Measurements from ENCODE around the gene LIN7C. TPM values are rescaled to one million over a fixed set of nuclear protein-coding genes. Genes with fewer than 3 reads are reported as not detected.

LIN7C gene
- total and polyA plus RNA-seq, 2 experiments from 2014 or later = 13.1 to 18.8 TPM

- no peak overlapping the region for H3K4me3 ChIP-seq
- peaks cover 50% of the 10 kb centered on the region for H3K4me1 ChIP-seq (ENCODE audit: low read depth)
- H3K27me3 ChIP-seq = no peaks in the 10 kb centered on the region
- TF ChIP-seq, protein P1, sequence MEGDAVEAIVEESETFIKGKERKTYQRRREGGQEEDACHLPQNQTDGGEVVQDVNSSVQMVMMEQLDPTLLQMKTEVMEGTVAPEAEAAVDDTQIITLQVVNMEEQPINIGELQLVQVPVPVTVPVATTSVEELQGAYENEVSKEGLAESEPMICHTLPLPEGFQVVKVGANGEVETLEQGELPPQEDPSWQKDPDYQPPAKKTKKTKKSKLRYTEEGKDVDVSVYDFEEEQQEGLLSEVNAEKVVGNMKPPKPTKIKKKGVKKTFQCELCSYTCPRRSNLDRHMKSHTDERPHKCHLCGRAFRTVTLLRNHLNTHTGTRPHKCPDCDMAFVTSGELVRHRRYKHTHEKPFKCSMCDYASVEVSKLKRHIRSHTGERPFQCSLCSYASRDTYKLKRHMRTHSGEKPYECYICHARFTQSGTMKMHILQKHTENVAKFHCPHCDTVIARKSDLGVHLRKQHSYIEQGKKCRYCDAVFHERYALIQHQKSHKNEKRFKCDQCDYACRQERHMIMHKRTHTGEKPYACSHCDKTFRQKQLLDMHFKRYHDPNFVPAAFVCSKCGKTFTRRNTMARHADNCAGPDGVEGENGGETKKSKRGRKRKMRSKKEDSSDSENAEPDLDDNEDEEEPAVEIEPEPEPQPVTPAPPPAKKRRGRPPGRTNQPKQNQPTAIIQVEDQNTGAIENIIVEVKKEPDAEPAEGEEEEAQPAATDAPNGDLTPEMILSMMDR (IDR thresholded peaks at IDR 0.05; ENCODE audit: low read depth, low read length) = no peak
- H3K27ac ChIP-seq = no peak overlapping the region
- H3K9me3 ChIP-seq (ENCODE audit: low read depth) = no peaks in the 10 kb centered on the region
- no peak for DNase-seq (ENCODE audit: low read depth in 1 of 2, low spot score in 1 of 2)
- no peaks in the 10 kb centered on the region for H3K36me3 ChIP-seq
These were observed 39.2 kb downstream of the LIN7C start for GRCh38 chr11:27467181-27467913.

GRCh38 chr11:27466363-27466762 lies 40.2 kb downstream of the LIN7C start:
- DNase-seq (ENCODE audit: low read depth in 1 of 2, low spot score in 1 of 2) = no peak

DNA sequence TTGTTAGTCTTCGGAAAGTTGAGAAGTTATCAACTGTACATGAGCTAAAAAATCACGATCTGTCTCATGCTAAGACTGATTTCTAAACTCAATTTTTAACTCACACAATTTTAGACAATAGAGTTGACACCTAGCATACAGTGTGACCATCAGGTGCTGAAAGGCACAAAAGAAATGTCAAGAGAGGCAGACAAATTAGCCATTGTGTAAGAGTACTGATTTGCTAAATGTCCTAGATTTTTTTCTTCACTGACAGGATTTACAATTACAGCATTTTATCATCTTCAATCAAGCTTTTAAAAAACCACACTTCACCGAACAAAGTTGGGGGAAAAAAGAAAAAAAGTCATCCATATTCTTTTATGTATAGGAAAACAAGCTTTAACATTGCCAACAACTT lies 40.9 kb downstream of the LIN7C start:
- no peak for DNase-seq (ENCODE audit: low read depth in 1 of 2, low spot score in 1 of 2)
- H3K27ac ChIP-seq = peak overlapping the region; percentile 83
- no peaks in the 10 kb centered on the region for H3K9me3 ChIP-seq (ENCODE audit: low read depth)
- no peak overlapping the region for H3K4me3 ChIP-seq
- H3K27me3 ChIP-seq = no peaks in the 10 kb centered on the region
- TF ChIP-seq, protein P1 (IDR thresholded peaks at IDR 0.05; ENCODE audit: low read depth, low read length) = no peak
- peaks cover 54% of the 10 kb centered on the region for H3K4me1 ChIP-seq (ENCODE audit: low read depth)
- no peaks in the 10 kb centered on the region for H3K36me3 ChIP-seq

More at GRCh38 chr11:27466363-27466762, 40.2 kb downstream of the LIN7C start:
- TF ChIP-seq, protein P1 (IDR thresholded peaks at IDR 0.05; ENCODE audit: low read depth, low read length) = no peak
- no peaks in the 10 kb centered on the region for H3K36me3 ChIP-seq
- H3K4me3 ChIP-seq = no peak overlapping the region
- no peaks in the 10 kb centered on the region for H3K27me3 ChIP-seq
- H3K9me3 ChIP-seq (ENCODE audit: low read depth) = no peaks in the 10 kb centered on the region
- no peak overlapping the region for H3K27ac ChIP-seq
- H3K4me1 ChIP-seq (ENCODE audit: low read depth) = peaks cover 50% of the 10 kb centered on the region

DNA sequence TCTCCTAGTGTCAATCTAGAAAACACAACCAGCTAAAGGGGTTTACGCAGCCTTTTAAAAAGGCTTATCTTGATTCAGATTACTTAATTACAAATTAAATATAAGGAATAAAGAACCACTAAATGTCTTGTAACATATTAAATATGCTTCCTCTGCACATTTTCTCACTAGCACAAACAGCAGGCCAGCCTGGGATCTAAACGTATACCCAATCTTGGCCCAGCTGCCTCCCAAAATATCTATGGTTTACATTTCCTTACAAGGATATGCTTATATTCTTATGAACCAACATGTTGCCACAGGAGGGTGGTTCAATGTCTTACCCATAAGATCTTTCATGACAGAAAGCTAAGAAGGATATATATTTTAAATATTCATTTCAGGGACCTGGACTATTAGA lies 41.7 kb downstream of the LIN7C start:
- Histone ChIP-seq H3K27me3 (no peaks in the 10 kb centered on the region), H3K36me3 (no peaks in the 10 kb centered on the region), H3K9me3 (ENCODE audit: low read depth) (no peaks in the 10 kb centered on the region), H3K4me3 (no peak overlapping the region), H3K27ac (peak overlapping the region; percentile 83), H3K4me1 (ENCODE audit: low read depth) (peaks cover 48% of the 10 kb centered on the region)
- TF ChIP-seq, protein P1 (IDR thresholded peaks at IDR 0.05; ENCODE audit: low read depth, low read length) = no peak
- DNase-seq (ENCODE audit: low read depth in 1 of 2, low spot score in 1 of 2) = no peak

- Histone ChIP-seq H3K27ac (peak overlapping the region; percentile 83), H3K36me3 (no peaks in the 10 kb centered on the region), H3K27me3 (no peaks in the 10 kb centered on the region), H3K4me3 (no peak overlapping the region), H3K9me3 (ENCODE audit: low read depth) (no peaks in the 10 kb centered on the region), H3K4me1 (ENCODE audit: low read depth) (peaks cover 41% of the 10 kb centered on the region)
- DNase-seq (ENCODE audit: low read depth in 1 of 2, low spot score in 1 of 2) = peak in 1 of 2 donors; percentile 43
- TF ChIP-seq, protein P1 (IDR thresholded peaks at IDR 0.05; ENCODE audit: low read depth, low read length) = no peak
These were observed 42.3 kb downstream of the LIN7C start for GRCh38 chr11:27464289-27464696.

All from cardiac muscle cell (in vitro differentiated cells and primary cell).